Right cardiac atrium (tissue), 5 donors: ENCODE results near the gene HAPSTR1. TPM values are rescaled to one million over a fixed set of nuclear protein-coding genes. Genes with fewer than 3 reads are reported as not detected.

Source experiments
- ATAC-seq, 2 donors: fragments of 200-7000 bp; cut with Tn5 transposase; one replicate each; pipeline versions ENCODE4 v1.8.0 to v1.9.1; 2020; ENCODE audit warnings: moderate library complexity in 2 of 2, mild to moderate bottlenecking in 1 of 2
- DNase-seq, 3 donors: peaks; one replicate each; pipeline ENCODE4 v3.0.0-alpha.2; 2020
- H3K27ac ChIP-seq: one replicate; pipeline ENCODE4 v1.5.1; 2013; ENCODE audit warnings: mild to moderate bottlenecking, low read length, control low read depth, moderate library complexity
- H3K27me3 ChIP-seq: one replicate; pipeline ENCODE4 v1.6.1; 2013; ENCODE audit not compliant: control insufficient read depth, insufficient read depth
- H3K4me1 ChIP-seq: one replicate; pipeline ENCODE4 v1.6.1; 2013; ENCODE audit warnings: low read length; ENCODE audit not compliant: control insufficient read depth, insufficient read depth
- H3K4me3 ChIP-seq: one replicate; pipeline ENCODE4 v1.5.1; 2013; ENCODE audit warnings: low read length, control low read depth
- H3K9me3 ChIP-seq: one replicate; pipeline ENCODE4 v1.6.1; 2013; ENCODE audit warnings: low read length; ENCODE audit not compliant: control insufficient read depth
- WGBS: extraction: QIAGEN DNeasy Blood & Tissue Kit; methylation state at CpG from one replicate; pipeline ENCODE4 v1.1.7; 2013; 5-methylcytosine and 5-hydroxymethylcytosine counted together
- intact Hi-C, 4 donors: fragments of 100-400 bp; cut with DNase I; formaldehyde crosslinking; loops; one replicate each; pipeline versions ENCODE4 v1.11.0 to v1.14.0; 2022 to 2023
- polyA plus RNA-seq: library from polyadenylated mRNA; stranded (reverse); fragments of 200-250 nt; gene quantifications from one replicate; pipeline ENCODE4 v1.2.3, GENCODE V29; 2013
- total RNA-seq, 4 donors: library from RNA; stranded (reverse); fragmentation: NEBNext Ultra II Directional; extraction: Animal tissue kit (Norgen Biotek cat#: 25700); gene quantifications; one replicate each; pipeline ENCODE4 v1.2.1, GENCODE V29; 2021
- donor health status: healthy with polysubstance abuse.
- donor health status: DM: no; HTN: yes; CAD: no.
- donor health status: DM: no; HTN: no; CAD: no.
- donor health status: DM: no; HTN: yes; CAD: no; lungs with severe emphysema.
- donor health status: DM: yes; HTN: yes; CAD: no.

HAPSTR1 gene
- total and polyA plus RNA-seq, 5 donors, result 14.4 to 50.9 (median 44.7) TPM

DNA sequence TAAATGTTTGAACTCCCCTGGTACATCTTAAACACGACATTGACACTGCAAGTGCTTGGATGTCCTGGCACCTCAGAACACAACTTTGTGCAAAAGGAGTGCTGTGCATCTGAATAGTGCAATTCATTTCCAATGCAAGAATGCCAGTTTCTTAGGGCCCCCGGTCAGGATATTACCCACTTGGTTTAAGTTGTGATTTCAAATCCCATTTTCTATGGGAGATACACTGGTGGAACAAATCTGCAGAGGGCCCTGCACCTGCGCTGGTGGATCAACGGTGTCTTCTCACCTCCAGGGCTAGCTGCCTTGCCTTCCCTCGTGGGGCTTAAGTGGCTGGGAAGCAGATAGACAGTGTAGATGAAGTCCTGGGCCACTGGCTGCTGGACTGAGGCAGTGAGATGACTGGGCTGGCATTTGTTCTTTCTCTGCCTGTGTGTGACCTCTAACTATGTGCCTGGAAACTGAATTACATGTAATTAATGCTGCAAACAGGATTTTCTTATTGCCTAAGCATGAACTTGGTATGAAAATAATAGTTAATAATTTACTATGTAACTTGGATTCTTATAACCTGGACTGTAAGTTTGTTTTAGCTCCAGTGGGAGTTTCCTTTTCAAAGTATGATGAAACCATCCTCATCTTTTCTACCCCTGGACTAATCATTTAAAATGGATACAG lies 20.9 kb downstream of the HAPSTR1 start:
- Histone ChIP-seq H3K4me1 (peaks cover 26% of the 10 kb centered on the region), H3K9me3 (no peaks in the 10 kb centered on the region), H3K4me3 (no peak overlapping the region), H3K27me3 (no peaks in the 10 kb centered on the region), H3K27ac (no peak overlapping the region)
- intact Hi-C loops, result no loop called here
- ATAC-seq (peak; percentile 23 to 54), DNase-seq (no peak)
- 44% methylated on average over 5 of the region's 5 CpGs for WGBS

DNA sequence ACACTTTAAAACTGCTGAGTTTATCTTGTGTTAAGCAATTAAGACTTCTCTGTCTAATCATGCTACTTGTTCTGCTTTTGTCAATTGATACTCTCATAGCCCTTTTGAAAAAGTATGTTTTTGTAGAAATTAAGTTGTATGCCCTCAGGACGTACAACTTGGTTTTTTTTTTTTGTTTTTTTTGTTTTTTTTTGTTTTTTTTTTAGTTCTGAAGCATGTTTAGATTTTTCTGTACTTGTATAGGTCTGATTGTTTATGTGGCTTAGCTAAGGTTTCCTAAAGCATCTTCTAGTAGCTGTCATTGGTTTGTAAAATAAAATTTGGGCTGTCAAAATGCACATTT lies 21.4 kb downstream of the HAPSTR1 start:
- no peak overlapping the region for H3K27ac ChIP-seq
- 25% methylated on average over 1 of the region's 1 CpG for WGBS
- H3K4me3 ChIP-seq, result no peak overlapping the region
- peaks cover 22% of the 10 kb centered on the region for H3K4me1 ChIP-seq
- no peak for DNase-seq
- no peak for ATAC-seq
- H3K27me3 ChIP-seq, result no peaks in the 10 kb centered on the region
- no peaks in the 10 kb centered on the region for H3K9me3 ChIP-seq
- intact Hi-C loops, result no loop called here

DNA sequence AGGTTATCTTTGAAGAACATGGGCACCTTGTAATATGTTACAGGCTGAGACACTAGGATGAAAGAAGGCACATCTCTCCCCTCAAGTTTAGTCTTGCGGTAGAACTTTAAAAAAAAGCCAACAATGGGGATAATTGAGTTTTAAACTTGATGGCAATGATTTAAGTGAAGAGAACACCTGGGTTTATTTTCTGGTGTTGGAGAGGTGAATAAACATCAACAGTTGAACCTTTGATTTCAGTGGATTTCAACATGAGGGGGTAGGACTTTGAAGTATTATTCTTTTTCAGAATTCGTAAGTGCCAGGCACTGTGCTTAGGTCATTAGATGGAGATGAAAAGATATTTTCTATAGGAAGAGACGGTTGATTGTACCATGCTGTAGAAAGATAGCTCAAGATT lies 22.3 kb downstream of the HAPSTR1 start:
- Histone ChIP-seq H3K9me3 (no peaks in the 10 kb centered on the region), H3K27ac (no peak overlapping the region), H3K27me3 (no peaks in the 10 kb centered on the region), H3K4me1 (peaks cover 20% of the 10 kb centered on the region), H3K4me3 (no peak overlapping the region)
- 92% methylated on average over 3 of the region's 3 CpGs for WGBS
- no peak for DNase-seq
- intact Hi-C loops, result no loop called here
- ATAC-seq, result no peak

DNA sequence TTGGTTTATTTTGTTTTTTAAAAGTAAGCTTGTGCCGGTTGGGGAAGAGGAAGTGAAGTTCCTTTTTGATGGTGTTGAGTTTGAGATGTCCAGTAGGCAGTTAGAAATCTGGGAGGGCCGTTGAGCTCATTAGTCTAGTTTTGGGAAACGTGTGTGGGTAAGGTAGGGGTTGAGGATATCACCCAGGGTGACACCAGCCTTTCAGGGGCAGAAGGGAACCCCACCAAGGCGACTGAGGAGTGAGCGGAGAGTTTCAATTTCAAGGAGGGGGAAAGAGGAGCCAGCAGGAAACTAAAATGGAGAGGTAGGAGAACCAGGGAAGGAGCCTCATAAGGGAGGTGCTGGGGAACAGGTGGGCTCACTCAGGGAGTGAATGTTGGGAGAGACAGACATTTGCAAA lies 22.7 kb downstream of the HAPSTR1 start:
- WGBS, result 69% methylated on average over 5 of the region's 5 CpGs
- intact Hi-C loops, result no loop called here

GRCh38 chr16:9114842-9115241 lies 23.4 kb downstream of the HAPSTR1 start:
- no peak overlapping the region for H3K27ac ChIP-seq
- peaks cover 12% of the 10 kb centered on the region for H3K4me1 ChIP-seq
- H3K4me3 ChIP-seq, result no peak overlapping the region
- no peak for DNase-seq
- no peaks in the 10 kb centered on the region for H3K9me3 ChIP-seq
- intact Hi-C loops, result no loop called here
- H3K27me3 ChIP-seq, result no peaks in the 10 kb centered on the region
- no peak for ATAC-seq
- WGBS, result 94% methylated on average over 3 of the region's 3 CpGs

More for the DNA sequence above, 22.7 kb downstream of the HAPSTR1 start:
- Histone ChIP-seq H3K27ac (no peak overlapping the region), H3K4me3 (no peak overlapping the region), H3K9me3 (no peaks in the 10 kb centered on the region), H3K27me3 (no peaks in the 10 kb centered on the region), H3K4me1 (peaks cover 16% of the 10 kb centered on the region)
- DNase-seq (no peak), ATAC-seq (no peak)

- Histone ChIP-seq H3K4me3 (no peak overlapping the region), H3K27ac (no peak overlapping the region), H3K27me3 (no peaks in the 10 kb centered on the region), H3K4me1 (peaks cover 12% of the 10 kb centered on the region), H3K9me3 (no peaks in the 10 kb centered on the region)
- ATAC-seq (no peak), DNase-seq (no peak)
- intact Hi-C loops, result no loop called here
- 80% methylated on average over 3 of the region's 3 CpGs for WGBS
Measured at GRCh38 chr16:9115277-9115676, 23.8 kb downstream of the HAPSTR1 start.

DNA sequence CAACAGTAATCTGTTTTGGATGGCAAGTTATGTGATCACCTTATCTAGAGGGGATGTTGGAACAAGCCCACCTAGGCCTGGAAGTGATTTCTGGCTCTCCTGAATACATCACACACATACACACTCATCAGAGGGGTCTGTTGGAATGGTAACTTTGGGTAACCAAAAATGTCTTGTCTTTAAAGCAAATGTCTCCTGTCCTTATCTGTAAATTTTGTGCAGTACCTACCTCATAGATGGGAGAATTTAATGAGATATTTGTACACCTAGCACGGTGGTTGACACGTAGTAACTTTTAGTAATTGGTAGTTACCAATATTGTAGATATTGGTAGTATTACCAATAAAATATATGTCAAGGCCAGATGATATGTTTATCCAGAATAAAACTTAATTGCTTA lies 24.7 kb downstream of the HAPSTR1 start:
- H3K27ac ChIP-seq, result no peak overlapping the region
- H3K27me3 ChIP-seq, result no peaks in the 10 kb centered on the region
- peaks cover 12% of the 10 kb centered on the region for H3K4me1 ChIP-seq
- 97% methylated on average over 2 of the region's 2 CpGs for WGBS
- no peak for DNase-seq
- intact Hi-C loops, result no loop called here
- no peak overlapping the region for H3K4me3 ChIP-seq
- no peak for ATAC-seq
- no peaks in the 10 kb centered on the region for H3K9me3 ChIP-seq

GRCh38 chr16:9118170-9118569 lies 26.7 kb downstream of the HAPSTR1 start:
- H3K27me3 ChIP-seq, result no peaks in the 10 kb centered on the region
- H3K4me1 ChIP-seq, result peaks cover 8% of the 10 kb centered on the region
- H3K4me3 ChIP-seq, result no peak overlapping the region
- no peak for ATAC-seq
- H3K9me3 ChIP-seq, result no peaks in the 10 kb centered on the region
- no peak overlapping the region for H3K27ac ChIP-seq
- intact Hi-C loops, result no loop called here
- no peak for DNase-seq

- intact Hi-C loops, result no loop called here
- no peaks in the 10 kb centered on the region for H3K9me3 ChIP-seq
- peak; percentile 53 to 57 for ATAC-seq
- no peak overlapping the region for H3K4me3 ChIP-seq
- H3K27me3 ChIP-seq, result no peaks in the 10 kb centered on the region
- DNase-seq, result peak in 2 of 3 donors; percentile 50 to 67
- WGBS, result 28% methylated on average over 3 of the region's 3 CpGs
- H3K27ac ChIP-seq, result no peak overlapping the region
- H3K4me1 ChIP-seq, result peaks cover 7% of the 10 kb centered on the region
Measured at GRCh38 chr16:9119795-9120194, 28.4 kb downstream of the HAPSTR1 start.

DNA sequence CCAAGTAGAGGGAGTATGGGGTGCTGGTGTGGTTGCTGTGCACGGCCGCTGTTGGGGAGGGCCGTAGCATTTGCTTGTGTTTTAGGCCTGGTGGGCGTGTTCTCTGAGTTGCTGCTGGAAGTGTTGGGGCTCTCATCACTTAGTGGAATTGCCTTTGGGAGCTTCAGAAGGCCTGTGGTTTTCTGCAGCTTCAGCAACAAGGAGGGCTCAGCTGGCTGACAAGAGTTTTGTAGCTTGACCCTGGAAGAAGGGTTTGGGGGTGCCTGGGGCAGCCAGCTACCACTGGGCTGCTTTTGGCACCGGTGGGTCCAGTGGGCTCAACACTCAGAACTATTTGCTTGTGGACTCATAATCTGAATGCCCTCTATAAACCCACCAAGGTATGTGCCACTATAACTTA lies 30.9 kb downstream of the HAPSTR1 start:
- H3K27me3 ChIP-seq, result no peaks in the 10 kb centered on the region
- no peak for DNase-seq
- peaks cover 5% of the 10 kb centered on the region for H3K4me1 ChIP-seq
- intact Hi-C loops, result no loop called here
- no peak for ATAC-seq
- WGBS, result 85% methylated on average over 5 of the region's 5 CpGs
- H3K9me3 ChIP-seq, result no peaks in the 10 kb centered on the region
- no peak overlapping the region for H3K27ac ChIP-seq
- no peak overlapping the region for H3K4me3 ChIP-seq

DNA sequence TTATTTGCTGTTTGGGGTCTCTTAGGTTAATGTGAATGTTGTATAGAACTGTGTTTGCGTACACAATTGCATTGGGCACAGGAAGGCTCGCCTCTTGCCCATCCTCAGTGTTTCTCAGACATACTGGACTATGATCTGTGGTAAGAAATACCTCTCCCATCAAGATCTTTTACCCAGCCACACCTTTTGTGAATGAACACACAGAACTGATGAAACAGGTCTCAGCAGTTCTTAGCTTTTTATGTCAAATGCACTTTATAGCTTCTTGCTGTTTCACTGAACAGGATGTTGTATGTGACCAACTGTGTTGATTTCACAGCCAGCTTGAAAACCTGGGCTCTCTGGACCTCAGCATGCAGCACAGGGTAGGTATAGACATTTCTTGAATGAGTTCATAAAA lies 31.5 kb downstream of the HAPSTR1 start:
- intact Hi-C loops, result no loop called here

DNA sequence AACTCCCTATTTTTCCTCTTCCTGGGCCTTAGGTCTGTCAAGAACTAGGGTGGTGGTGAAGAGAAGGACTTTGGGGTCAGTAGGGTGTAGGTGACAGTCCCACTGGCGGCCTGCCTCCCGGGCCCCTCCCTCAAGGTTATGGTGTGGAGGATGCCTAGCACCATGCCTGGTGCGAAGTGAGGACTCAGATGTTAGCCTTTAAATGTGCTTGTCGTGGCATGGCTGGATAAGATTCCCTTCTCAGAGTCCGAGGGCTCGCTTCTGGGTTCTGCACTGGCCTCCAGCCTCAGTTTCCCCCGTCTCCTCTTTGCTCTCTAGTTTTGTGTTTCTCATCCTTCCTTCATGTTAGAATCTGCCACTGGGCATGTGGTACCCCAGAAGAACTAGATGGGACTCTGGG lies 32.0 kb downstream of the HAPSTR1 start:
- intact Hi-C loops, result no loop called here
- Histone ChIP-seq H3K27me3 (no peaks in the 10 kb centered on the region), H3K4me3 (no peak overlapping the region), H3K9me3 (no peaks in the 10 kb centered on the region), H3K27ac (no peak overlapping the region), H3K4me1 (peaks cover 5% of the 10 kb centered on the region)
- ATAC-seq, result no peak
- 93% methylated on average over 7 of the region's 7 CpGs for WGBS
- DNase-seq, result no peak

More for the DNA sequence above, 31.5 kb downstream of the HAPSTR1 start:
- no peak overlapping the region for H3K4me3 ChIP-seq
- ATAC-seq (no peak), DNase-seq (no peak)
- peaks cover 5% of the 10 kb centered on the region for H3K4me1 ChIP-seq
- no peak overlapping the region for H3K27ac ChIP-seq
- no peaks in the 10 kb centered on the region for H3K27me3 ChIP-seq
- WGBS, result 76% methylated on average over 2 of the region's 2 CpGs
- no peaks in the 10 kb centered on the region for H3K9me3 ChIP-seq
